Prostate gland (tissue), 2 donors: ENCODE data around the gene NEURL1B. TPM values are rescaled to one million over a fixed set of nuclear protein-coding genes. Genes with fewer than 3 reads are reported as not detected.

Experiments used
- DNase-seq: peaks from one replicate; pipeline ENCODE4 v3.0.0-alpha.2; 2019; ENCODE audit warnings: low spot score
- H3K27ac ChIP-seq, 2 donors: fragments of 200-600 bp; sonication (generic); 2 replicates each; pipeline ENCODE4 v1.5.1; 2017 to 2019
- H3K27me3 ChIP-seq: fragments of 200-600 bp; sonication (generic); replicated peaks from 2 replicates; pipeline ENCODE4 v1.5.1; 2019; ENCODE audit not compliant: insufficient read depth
- H3K36me3 ChIP-seq, 2 donors: fragments of 200-600 bp; sonication (generic); 1 replicate in 1 of 2; 2 replicates in 1 of 2; pipeline versions ENCODE4 v1.5.1 to v1.8.1; 2017 to 2019
- H3K4me1 ChIP-seq: fragments of 200-600 bp; sonication (generic); replicated peaks from 2 replicates; pipeline ENCODE4 v1.5.1; 2019
- H3K4me3 ChIP-seq, 2 donors: fragments of 200-600 bp; sonication (generic); 2 replicates each; pipeline ENCODE4 v1.5.1; 2017 to 2019
- H3K9me3 ChIP-seq: fragments of 200-600 bp; sonication (generic); 2 replicates; pipeline ENCODE4 v1.5.1; 2017
- CTCF ChIP-seq, 4 experiments: fragments of 200-600 bp in 2 of 4; fragments of 450-650 bp in 2 of 4; sonication (generic) in 2 of 4; IDR thresholded peaks; 1 replicate in 3 of 4; 2 replicates in 1 of 4; pipeline ENCODE4 v1.5.1; 2016 to 2019; ENCODE audit warnings: antibody characterized with exemption in 4 of 4, mild to moderate bottlenecking in 2 of 4, moderate library complexity in 2 of 4
- POLR2A ChIP-seq: fragments of 450-650 bp; IDR thresholded peaks from one replicate; pipeline ENCODE4 v1.6.1; 2016; ENCODE audit warnings: antibody characterized with exemption, mild to moderate bottlenecking
- POLR2AphosphoS5 ChIP-seq: sonication (generic); formaldehyde crosslinking; IDR thresholded peaks from one replicate; pipeline ENCODE4 v1.6.1; 2017; ENCODE audit warnings: antibody characterized with exemption
- WGBS: methylation state at CpG from one replicate; pipeline ENCODE4 v1.1.5; 2018; 5-methylcytosine and 5-hydroxymethylcytosine counted together
- intact Hi-C: fragments of 100-400 bp; cut with DNase I; formaldehyde crosslinking; loops from one replicate; pipeline ENCODE4 v1.14.2; 2022
- total RNA-seq, 2 donors: library from RNA; depleted of rRNA; stranded (reverse); fragments of >200 nt; gene quantifications; one replicate each; pipeline ENCODE4 v1.1.0, GENCODE V29; 2016

Gene NEURL1B
- total RNA-seq, 2 donors from 2014 or later: 23.9 to 39.9 TPM

DNA sequence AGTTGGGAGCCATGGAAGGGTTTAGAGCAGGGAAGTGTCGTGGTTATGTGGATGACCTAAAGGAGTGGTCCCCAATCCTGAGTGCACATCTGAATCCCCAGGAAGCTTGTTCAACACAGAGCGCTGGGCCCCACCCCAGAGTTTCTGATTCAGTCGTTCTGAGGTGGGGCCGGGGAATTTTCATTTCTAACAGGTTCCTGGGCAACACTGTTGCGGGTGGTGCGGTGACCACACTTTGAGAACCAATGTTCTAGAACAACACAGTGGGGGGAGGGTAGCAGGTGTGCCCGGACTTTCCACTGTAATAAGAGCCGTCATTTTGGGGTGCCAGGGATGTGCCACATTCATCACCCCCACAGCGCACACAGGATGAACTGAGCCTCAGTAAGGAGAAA, 90.6 kb downstream of the NEURL1B start:
- intact Hi-C loops: loop anchor here (5.0 kb wide), 1 partner anchor 36 kb away; no protein-coding TSS in a partner anchor
- no peaks in the 10 kb centered on the region for H3K36me3 ChIP-seq
- H3K4me3 ChIP-seq: no peak overlapping the region
- peaks cover 8% of the 10 kb centered on the region for H3K4me1 ChIP-seq
- H3K9me3 ChIP-seq: no peaks in the 10 kb centered on the region
- peak overlapping the region; percentile 77 to 80 for H3K27ac ChIP-seq
- no peak for DNase-seq
- TF ChIP-seq POLR2AphosphoS5 (no peak), CTCF (IDR thresholded peaks at IDR 0.05) (no peak), POLR2A (no peak)
- WGBS: 84% methylated on average over 9 of the region's 9 CpGs
- H3K27me3 ChIP-seq: no peaks in the 10 kb centered on the region

DNA sequence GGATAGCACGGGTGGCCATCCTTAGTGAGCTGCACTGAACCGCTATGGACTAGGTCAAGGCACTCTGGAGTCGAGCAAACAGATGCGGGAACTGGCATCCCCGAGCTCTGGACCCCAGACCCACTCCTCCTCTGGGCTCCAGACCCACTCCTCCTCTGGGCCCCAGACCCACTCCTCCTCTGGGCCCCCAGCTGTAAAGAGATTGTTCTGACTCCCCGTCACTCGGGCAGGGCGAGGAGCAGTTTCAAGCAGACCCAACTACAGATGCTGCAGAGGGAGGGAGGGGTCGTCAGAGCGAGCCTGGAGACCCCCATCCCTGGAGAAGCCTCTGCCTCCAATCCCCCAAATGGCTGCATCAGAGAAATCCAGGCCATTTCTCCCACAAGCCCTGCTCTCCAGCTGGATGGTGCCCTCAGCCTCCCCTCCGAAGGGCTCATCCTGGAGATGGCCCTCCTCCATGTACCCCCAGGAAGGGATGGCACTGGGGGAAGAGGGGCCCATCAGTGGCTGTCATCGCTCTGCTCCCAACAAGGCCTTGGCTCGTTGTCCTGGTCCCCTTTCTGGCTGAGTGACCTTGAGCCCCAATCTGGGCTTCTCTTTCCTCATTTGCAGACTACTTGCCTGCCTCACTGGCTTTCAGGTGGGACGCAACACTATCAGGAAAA, 91.3 kb downstream of the NEURL1B start:
- 93% methylated on average over 14 of the region's 14 CpGs for WGBS
- intact Hi-C loops: loop anchor here (5.0 kb wide), 1 partner anchor 35 kb away; no protein-coding TSS in a partner anchor
- no peak for DNase-seq
- Histone ChIP-seq H3K4me3 (no peak overlapping the region), H3K27ac (peak overlapping the region; percentile 77 to 80), H3K9me3 (no peaks in the 10 kb centered on the region), H3K36me3 (no peaks in the 10 kb centered on the region), H3K4me1 (peaks cover 8% of the 10 kb centered on the region), H3K27me3 (no peaks in the 10 kb centered on the region)
- TF ChIP-seq CTCF (IDR thresholded peaks at IDR 0.05) (no peak), POLR2A (no peak), POLR2AphosphoS5 (no peak)

GRCh38 chr5:172733131-172733973, 92.3 kb downstream of the NEURL1B start:
- H3K36me3 ChIP-seq: no peaks in the 10 kb centered on the region
- peak overlapping the region; percentile 77 to 80 for H3K27ac ChIP-seq
- no peaks in the 10 kb centered on the region for H3K27me3 ChIP-seq
- H3K4me3 ChIP-seq: no peak overlapping the region
- TF ChIP-seq POLR2A (no peak), POLR2AphosphoS5 (peak; percentile 82), CTCF (IDR thresholded peaks at IDR 0.05) (peak in 1 of 4 experiments; percentile 19)
- peak; percentile 76 for DNase-seq
- H3K4me1 ChIP-seq: peaks cover 8% of the 10 kb centered on the region
- intact Hi-C loops: loop anchor here (5.0 kb wide), 1 partner anchor 34 kb away; no protein-coding TSS in a partner anchor
- WGBS: 33% methylated on average over 13 of the region's 17 CpGs
- no peaks in the 10 kb centered on the region for H3K9me3 ChIP-seq

- Histone ChIP-seq H3K36me3 (no peaks in the 10 kb centered on the region), H3K27ac (peak overlapping the region; percentile 77 to 80), H3K27me3 (no peaks in the 10 kb centered on the region), H3K4me3 (no peak overlapping the region), H3K4me1 (peaks cover 8% of the 10 kb centered on the region), H3K9me3 (no peaks in the 10 kb centered on the region)
- WGBS: 21% methylated on average over 4 of the region's 4 CpGs
- TF ChIP-seq POLR2A (no peak), CTCF (IDR thresholded peaks at IDR 0.05) (no peak), POLR2AphosphoS5 (no peak)
- intact Hi-C loops: loop anchor here (5.0 kb wide), 1 partner anchor 33 kb away; no protein-coding TSS in a partner anchor
- no peak for DNase-seq
Observed at GRCh38 chr5:172733974-172734346, 92.9 kb downstream of the NEURL1B start.
